Measurements from ENCODE around the gene TSKU.

DNA sequence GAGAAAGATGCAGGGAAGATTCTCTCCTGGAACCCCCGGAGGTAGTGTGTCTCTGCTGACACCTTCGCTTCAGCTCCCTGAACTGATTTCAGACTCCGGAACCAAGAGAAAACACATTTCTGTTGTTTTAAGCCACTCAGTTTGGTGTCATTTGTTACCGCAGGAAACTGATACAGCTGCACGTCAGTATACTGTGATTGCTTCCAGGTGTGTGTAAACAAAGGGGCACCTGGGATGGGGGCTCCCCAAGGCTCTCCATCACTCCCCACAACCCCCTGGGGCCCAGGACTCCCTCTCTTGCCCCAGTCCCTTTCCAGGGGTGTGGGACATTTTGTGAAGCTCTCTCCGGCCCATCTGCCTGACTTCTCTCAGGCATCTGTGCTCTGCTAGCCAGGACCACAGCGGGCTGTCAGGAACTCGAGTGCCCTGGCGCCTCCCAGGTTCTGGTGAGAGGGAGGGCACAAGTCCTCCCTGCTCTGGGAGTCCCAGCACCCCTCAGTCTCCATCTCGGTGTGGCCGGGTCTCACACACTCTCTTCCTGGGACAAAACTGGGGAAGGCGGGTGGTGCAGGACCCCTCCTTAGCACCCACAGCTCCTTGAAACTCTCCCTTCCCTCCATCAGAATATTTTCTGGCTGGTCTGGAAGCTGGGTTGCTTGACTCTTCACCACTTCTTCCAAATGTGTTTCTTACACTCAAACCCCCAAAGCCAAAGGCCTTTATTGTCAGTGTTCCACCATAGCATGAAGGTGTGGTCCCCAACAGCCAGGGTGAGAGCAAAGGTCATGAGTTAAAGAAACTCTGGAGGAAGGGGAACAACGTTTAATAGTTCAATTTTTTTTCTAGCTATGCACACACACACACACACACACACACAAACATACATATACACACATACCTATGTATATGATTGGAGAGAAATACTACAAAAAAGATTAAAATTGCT, 35.0 kb upstream of the TSKU start:
- TF ChIP-seq, protein P1, sequence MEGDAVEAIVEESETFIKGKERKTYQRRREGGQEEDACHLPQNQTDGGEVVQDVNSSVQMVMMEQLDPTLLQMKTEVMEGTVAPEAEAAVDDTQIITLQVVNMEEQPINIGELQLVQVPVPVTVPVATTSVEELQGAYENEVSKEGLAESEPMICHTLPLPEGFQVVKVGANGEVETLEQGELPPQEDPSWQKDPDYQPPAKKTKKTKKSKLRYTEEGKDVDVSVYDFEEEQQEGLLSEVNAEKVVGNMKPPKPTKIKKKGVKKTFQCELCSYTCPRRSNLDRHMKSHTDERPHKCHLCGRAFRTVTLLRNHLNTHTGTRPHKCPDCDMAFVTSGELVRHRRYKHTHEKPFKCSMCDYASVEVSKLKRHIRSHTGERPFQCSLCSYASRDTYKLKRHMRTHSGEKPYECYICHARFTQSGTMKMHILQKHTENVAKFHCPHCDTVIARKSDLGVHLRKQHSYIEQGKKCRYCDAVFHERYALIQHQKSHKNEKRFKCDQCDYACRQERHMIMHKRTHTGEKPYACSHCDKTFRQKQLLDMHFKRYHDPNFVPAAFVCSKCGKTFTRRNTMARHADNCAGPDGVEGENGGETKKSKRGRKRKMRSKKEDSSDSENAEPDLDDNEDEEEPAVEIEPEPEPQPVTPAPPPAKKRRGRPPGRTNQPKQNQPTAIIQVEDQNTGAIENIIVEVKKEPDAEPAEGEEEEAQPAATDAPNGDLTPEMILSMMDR (IDR thresholded peaks at IDR 0.05; ENCODE audit: poor library complexity) = no peak
- TF ChIP-seq EZH2 (IDR thresholded peaks at IDR 0.05; ENCODE audit: borderline replicate concordance) (no peak), EZH2phosphoT487 (IDR thresholded peaks at IDR 0.05; ENCODE audit: low read depth, severe bottlenecking, unreplicated experiment) (no peak)

All from hepatocyte (in vitro differentiated cells).